GM18511 (cell line): ENCODE data around the gene CD48.
A peak's percentile ranks its signal among the peaks of the same experiment; 100 is the strongest.
"Not testable (repeated sequence)": the region's sequence is repeated elsewhere in the genome, so short reads cannot be mapped to it uniquely, and the experiment has no call there.

Source experiments
- ATAC-seq: cut with Tn5 transposase; IDR thresholded peaks from one replicate; pipeline ENCODE4 v1.9.1; 2021; ENCODE audit warnings: mild to moderate bottlenecking, moderate library complexity; ENCODE audit not compliant: unreplicated experiment

The CD48 gene

DNA sequence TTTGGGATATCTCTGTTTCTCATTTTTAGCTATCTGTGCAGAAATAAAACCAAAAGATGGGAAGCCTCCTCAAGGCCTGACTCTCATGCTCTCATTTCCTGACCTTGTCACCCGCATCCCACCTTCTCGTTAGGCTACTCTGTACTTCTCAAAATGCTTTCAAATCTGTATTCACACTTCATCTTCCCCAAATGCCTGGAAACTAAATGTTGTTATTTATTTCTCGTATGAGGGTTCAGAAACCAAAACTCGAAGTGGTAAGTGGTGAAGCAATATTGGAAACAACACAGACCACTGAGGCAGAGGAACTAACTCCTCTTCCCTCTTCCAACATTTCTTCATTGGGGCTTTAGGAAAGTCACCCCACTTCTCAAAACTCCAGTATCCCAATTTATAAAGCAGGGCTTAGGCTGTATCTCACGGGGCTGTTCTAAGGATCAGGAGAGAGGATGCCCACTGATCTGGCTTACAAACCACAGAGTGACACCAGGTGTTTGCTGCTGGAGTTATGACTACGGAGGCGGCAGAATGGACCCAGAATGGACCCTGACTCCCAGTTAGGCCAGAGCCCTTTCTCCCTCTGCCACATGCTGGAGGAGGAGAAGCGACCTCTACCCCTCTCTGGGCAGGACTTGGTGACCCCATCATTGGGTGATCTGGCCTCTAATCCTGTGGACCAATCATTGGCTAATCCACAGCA is 31.0 kb upstream of the CD48 start:
- no peak for ATAC-seq

GRCh38 chr1:160741612-160742348 is 30.2 kb upstream of the CD48 start:
- no peak for ATAC-seq

DNA sequence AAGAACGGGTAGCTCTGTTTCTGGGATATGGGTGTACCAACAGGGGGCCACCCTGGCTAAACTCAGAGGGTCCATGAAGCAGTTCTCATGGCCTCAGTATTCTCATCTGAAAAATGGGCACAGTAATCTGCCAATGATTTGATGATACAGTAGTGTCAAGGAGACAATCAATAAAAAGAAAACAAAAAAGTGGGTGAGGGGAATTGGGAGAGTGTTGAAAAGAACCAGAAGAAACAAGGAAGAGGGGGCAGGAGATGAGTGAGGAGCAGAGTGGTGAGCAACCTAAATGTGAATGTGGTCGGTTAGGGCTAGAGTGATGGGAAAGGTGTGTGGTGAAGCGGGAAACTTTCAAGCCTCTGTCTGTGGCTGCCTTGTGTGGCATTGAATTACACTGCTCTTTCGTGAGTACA is 29.5 kb upstream of the CD48 start:
- no peak for ATAC-seq

DNA sequence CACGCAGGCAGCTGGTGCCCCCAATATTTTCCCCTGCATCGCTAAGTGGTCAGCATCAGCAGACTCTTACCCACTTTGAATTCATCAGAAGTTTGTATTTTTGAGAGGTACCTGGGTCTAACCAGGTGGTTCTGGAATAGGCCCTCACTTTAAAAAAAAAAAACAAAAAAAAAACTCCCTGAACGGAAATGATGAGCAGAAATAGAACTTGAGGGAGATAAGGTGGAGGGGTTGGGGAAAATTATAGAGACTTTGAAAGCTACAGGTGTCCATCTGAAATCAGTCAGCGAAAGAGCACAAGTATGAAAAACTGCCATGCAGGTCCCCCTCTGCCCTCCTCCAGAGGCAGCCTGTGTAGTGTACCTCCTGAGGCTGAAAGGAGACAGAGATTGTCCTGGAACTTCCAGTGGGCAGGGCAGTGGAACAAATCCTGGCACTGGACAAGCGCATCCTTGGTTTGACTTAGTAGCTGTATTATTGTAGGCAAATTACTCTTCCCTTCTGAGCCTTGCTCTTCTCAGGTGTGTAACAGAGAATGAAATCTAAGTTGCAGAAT is 28.6 kb upstream of the CD48 start:
- no peak for ATAC-seq

DNA sequence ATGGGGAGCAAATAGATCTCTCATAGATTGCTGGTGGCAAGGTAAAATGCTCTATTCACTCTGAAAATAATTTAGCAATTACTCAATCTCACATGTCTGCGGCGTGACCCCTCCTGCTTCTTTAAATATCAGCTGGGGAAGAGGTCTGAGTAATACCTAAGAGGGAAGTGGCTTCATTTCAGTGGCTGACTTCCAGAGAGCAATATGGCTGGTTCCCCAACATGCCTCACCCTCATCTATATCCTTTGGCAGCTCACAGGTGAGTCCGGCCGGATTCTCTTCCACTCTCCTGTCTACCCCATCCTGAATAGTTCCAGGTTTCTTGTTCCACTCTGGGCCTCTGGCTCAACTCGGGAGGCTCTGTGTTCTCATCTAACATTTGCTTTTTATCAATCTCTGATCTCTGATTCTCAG is 27.5 kb upstream of the CD48 start, which contains the start of gene SLAMF7:
Gene SLAMF7, plus strand, starts transcription at position 150 of the 414 bp plus-strand sequence. Its CDS starts 55 bp downstream, at position 205.
- peak; percentile 68 for ATAC-seq

DNA sequence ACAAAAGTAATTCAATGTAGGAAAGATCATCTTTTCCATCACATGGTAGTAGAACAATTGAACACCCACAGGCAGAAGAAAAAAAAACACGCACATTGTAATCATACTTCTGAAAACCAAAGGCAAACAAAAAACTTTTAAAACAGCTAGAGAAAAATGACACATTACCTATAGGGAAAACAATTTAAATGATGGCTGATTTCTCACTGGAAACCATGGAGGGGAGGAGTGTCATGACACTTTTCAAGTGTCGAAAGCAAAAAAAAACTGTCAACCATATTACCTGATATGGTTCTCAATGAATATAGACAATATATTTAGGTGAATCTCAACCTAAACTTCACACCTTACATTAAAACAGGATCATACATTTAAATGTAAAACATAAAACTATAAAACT is 26.6 kb upstream of the CD48 start:
- ATAC-seq: no peak

- ATAC-seq: no peak
These were observed 22.7 kb upstream of the CD48 start for GRCh38 chr1:160734301-160734700.

- no peak for ATAC-seq
These were observed 22.3 kb upstream of the CD48 start for GRCh38 chr1:160733898-160734297.

DNA sequence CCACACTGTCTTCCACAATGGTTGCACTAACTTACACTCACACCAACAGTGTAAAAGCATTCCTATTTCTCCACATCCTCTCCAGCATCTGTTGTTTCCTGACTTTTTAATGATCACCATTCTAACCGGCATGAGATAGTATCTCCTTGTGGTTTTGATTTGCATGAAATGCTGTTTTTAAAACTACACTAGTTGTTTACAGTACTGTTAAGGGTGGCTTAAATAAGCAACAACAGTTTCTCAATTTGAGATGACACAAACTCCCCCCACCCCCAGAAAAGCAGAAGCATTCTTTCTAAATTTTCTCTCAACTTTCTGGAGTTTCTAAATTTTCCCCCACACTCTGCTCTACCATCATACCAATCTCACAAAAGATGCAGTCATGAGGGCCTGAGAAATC is 20.4 kb upstream of the CD48 start:
- no peak for ATAC-seq

DNA sequence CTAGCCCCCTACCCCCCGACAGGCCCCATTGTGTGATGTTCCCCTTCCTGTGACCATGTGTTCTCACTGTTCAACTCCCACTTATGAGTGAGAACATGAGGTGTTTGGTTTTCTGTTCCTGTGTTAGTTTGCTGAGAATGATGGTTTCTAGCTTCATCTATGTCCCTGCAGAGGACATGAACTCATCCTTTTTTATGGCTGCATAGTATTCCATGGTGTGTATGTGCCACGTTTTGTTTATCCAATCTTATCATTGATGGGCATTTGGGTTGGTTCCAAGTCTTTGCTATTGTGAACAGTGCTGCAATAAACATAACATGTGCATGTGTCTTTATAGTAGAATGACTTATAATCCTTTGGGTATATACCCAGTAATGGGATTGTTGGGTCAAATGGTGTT is 19.9 kb upstream of the CD48 start:
- ATAC-seq: not testable (repeated sequence)

- no peak for ATAC-seq
These were observed 15.7 kb upstream of the CD48 start for GRCh38 chr1:160727316-160727640.

GRCh38 chr1:160726498-160727315 is 15.1 kb upstream of the CD48 start:
- ATAC-seq: peak; percentile 71

- no peak for ATAC-seq
These were observed 14.5 kb upstream of the CD48 start for GRCh38 chr1:160726114-160726497.

DNA sequence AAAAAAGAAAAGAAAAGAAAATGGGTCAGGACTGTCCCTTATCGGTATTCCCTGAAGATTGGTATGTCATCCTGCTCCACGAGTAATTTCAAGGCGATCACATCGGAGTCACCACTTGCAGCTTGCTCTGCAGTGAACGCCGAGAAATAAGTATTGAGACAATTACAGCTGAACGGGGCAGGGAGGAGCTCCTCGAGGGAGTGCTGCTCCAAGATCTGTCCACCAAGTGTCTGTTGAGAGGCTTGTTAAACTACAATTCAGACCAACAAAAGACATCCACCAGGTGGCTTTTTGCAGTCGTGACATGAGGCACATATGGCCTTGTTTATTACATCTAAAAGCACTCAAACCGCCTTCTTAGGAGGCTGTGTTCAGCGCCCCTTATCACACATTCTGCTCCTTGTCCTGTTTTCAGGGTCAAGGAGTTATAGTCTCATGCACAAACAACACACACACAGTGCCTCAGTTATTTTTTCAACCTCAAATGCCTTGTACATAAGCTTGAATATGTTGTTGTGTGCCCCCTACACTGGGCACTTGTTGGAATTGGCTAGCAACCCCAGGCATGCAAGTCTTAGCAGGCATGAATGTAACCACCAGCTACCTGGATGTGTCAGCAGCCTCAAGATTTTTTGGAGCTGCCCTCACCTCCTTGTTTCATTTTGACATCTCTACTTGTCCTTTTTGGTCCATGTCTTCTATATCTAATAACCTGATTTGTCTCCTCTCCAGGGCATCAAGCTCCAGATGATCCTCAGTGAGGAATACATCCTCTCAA is 13.0 kb upstream of the CD48 start:
- ATAC-seq: no peak

GRCh38 chr1:160723332-160723731 is 11.7 kb upstream of the CD48 start:
- ATAC-seq: no peak

DNA sequence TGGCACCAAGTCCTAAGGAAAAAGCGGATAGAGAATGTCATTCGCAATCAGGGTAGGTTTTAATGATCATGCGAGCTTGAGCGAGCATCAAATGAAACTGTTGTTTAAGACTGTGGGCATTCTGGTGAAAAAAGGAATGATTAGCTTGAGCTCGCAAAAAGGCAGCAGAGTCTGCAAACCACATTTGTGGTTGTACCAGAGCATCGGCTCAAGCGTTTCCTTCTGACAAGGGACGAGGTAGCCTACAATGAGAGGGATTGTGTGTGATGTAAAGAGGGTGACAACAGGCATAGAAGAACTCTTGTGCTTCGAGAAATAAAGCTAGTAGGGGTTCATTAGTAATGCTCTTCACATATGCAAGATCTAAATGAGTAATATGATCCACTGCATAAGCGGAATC is 11.1 kb upstream of the CD48 start:
- ATAC-seq: no peak

GRCh38 chr1:160721473-160721872 is 9.9 kb upstream of the CD48 start:
- ATAC-seq: no peak

- ATAC-seq: no peak
These were observed 8.9 kb upstream of the CD48 start for GRCh38 chr1:160720356-160721085.

GRCh38 chr1:160718210-160718609 is 6.6 kb upstream of the CD48 start:
- no peak for ATAC-seq

DNA sequence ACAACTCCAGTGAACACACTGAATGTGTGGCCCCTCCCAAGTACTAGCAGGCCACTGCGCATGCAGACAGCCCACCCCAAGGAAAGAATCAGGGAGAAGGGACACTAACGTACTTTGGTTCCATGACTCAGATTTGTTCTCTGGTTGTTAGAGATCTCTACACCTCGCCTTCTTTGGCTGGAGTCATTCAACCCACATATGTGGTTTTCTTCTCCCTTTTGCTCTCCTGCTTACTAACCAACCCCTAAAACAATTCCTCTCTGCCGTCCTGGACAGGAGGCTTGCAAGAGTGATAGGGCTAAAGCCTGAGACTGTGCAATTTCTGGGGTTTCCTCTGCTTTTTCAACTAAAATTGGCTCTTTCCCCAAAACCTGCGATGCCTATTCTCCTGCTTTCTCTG is 5.7 kb upstream of the CD48 start:
- no peak for ATAC-seq
